OCI-LY7 (cell line): ENCODE data around the gene BTBD2. TPM values are rescaled to one million over a fixed set of nuclear protein-coding genes. Genes with fewer than 3 reads are reported as not detected.

Experiments used
- BruUV-seq: library from RNA; stranded (reverse); fragments of 400-500 nt; replicated peaks from 2 replicates; lab custom pipeline; 2021; lab: Mats Ljungman, UMichigan
- CTCF ChIA-PET: fragments of 300-600 bp; sonication (Branson Sonifier 250); formaldehyde crosslinking; loops from one replicate; lab custom pipeline; 2022; ENCODE audit warnings: antibody characterized with exemption; ENCODE audit not compliant: unreplicated experiment; lab: Charles Lee
- POLR2A ChIA-PET: fragments of 300-600 bp; sonication (Branson Sonifier 250); formaldehyde crosslinking; loops from one replicate; lab custom pipeline; 2022; ENCODE audit warnings: antibody characterized with exemption; lab: Charles Lee
- DNase-seq: peaks from one replicate; pipeline ENCODE4 v3.0.0-alpha.2; 2015; ENCODE audit warnings: low spot score
- H2AFZ ChIP-seq: fragments of 200-600 bp; sonication (generic), shearing (Covaris generic); 2 replicates; pipeline ENCODE4 v1.6.1; 2014; ENCODE audit warnings: mild to moderate bottlenecking, antibody characterized with exemption, low read length, moderate library complexity
- H3K27ac ChIP-seq: fragments of 200-600 bp; sonication (generic); 2 replicates; pipeline ENCODE4 v1.5.1; 2014; ENCODE audit warnings: mixed run types, low read depth, mild to moderate bottlenecking, moderate library complexity, low read length, inconsistent platforms; ENCODE audit not compliant: poor library complexity, severe bottlenecking
- H3K36me3 ChIP-seq: fragments of 200-600 bp; sonication (generic); 2 replicates; pipeline ENCODE4 v1.6.1; 2014; ENCODE audit warnings: mild to moderate bottlenecking, antibody characterized with exemption, low read length, moderate library complexity, mixed read lengths; ENCODE audit not compliant: insufficient read depth
- H3K4me1 ChIP-seq: fragments of 200-600 bp; sonication (generic); 2 replicates; pipeline ENCODE4 v1.5.1; 2014; ENCODE audit warnings: mild to moderate bottlenecking, low read length; ENCODE audit not compliant: insufficient read depth, poor library complexity, severe bottlenecking
- H3K4me2 ChIP-seq: fragments of 200-600 bp; sonication (generic); 2 replicates; pipeline ENCODE4 v1.6.1; 2014; ENCODE audit warnings: mild to moderate bottlenecking, low read length
- H3K4me3 ChIP-seq: fragments of 200-600 bp; sonication (generic); 2 replicates; pipeline ENCODE4 v1.5.1; 2014; ENCODE audit warnings: mild to moderate bottlenecking, low read depth, low read length; ENCODE audit not compliant: poor library complexity, severe bottlenecking
- H3K79me2 ChIP-seq: fragments of 200-600 bp; sonication (generic); 2 replicates; pipeline ENCODE4 v1.6.1; 2016; ENCODE audit warnings: low read depth, mild to moderate bottlenecking, low read length, moderate library complexity, mixed read lengths; ENCODE audit not compliant: insufficient read depth
- H3K9me2 ChIP-seq: fragments of 200-600 bp; sonication (generic); 2 replicates; pipeline ENCODE4 v1.6.1; 2016; ENCODE audit warnings: mild to moderate bottlenecking, low read length, mixed read lengths; ENCODE audit not compliant: insufficient read depth
- H3K9me3 ChIP-seq: fragments of 200-600 bp; sonication (generic); 2 replicates; pipeline ENCODE4 v1.6.1; 2014; ENCODE audit warnings: mild to moderate bottlenecking, mixed run types, low read length, mixed read lengths
- H4K20me1 ChIP-seq: fragments of 200-600 bp; sonication (generic); 2 replicates; pipeline ENCODE4 v1.6.1; 2014; ENCODE audit warnings: mild to moderate bottlenecking, antibody characterized with exemption, low read length, moderate library complexity, mixed read lengths; ENCODE audit not compliant: insufficient read depth
- CTCF ChIP-seq: fragments of 200-600 bp; sonication (generic); conservative IDR thresholded peaks from 2 replicates; pipeline ENCODE4 v1.5.1; 2014; ENCODE audit warnings: mild to moderate bottlenecking, antibody characterized with exemption, low read length, moderate library complexity, mixed read lengths
- EZH2phosphoT487 ChIP-seq: fragments of 200-600 bp; sonication (generic); IDR thresholded peaks from 2 replicates; pipeline ENCODE4 v1.6.1; 2018; ENCODE audit warnings: low read depth, borderline replicate concordance, mild to moderate bottlenecking, mixed run types, antibody characterized with exemption, low read length, moderate library complexity, mixed read lengths
- intact Hi-C: fragments of 100-400 bp; cut with micrococcal nuclease; formaldehyde crosslinking; loops from one replicate; pipeline ENCODE4 v1.10.0; 2022; ENCODE audit not compliant: unreplicated experiment
- total RNA-seq, 2 experiments: library from RNA; depleted of rRNA in 1 of 2; stranded (reverse); fragments of >200 nt in 1 of 2; shearing (Covaris generic) in 1 of 2; gene quantifications; 2 replicates each; pipeline ENCODE4 v1.2.3, GENCODE V29; 2014 to 2022

The BTBD2 gene
- total RNA-seq, 2 experiments from 2014 or later, result 53.9 to 91.6 TPM

- no peak for DNase-seq
- POLR2A ChIA-PET, result no interaction called here
- Histone ChIP-seq H3K4me1 (peaks cover 72% of the 10 kb centered on the region), H2AFZ (no peak overlapping the region), H3K9me2 (no peaks in the 10 kb centered on the region), H3K4me2 (peak overlapping the region; percentile 36; the same call in 1 of the 2 replicates), H3K4me3 (no peak overlapping the region), H3K79me2 (no peaks in the 10 kb centered on the region; the same call in 1 of the 2 replicates), H3K27ac (peak overlapping the region; percentile 71), H3K9me3 (no peaks in the 10 kb centered on the region), H3K36me3 (no peaks in the 10 kb centered on the region), H4K20me1 (no peaks in the 10 kb centered on the region)
- CTCF ChIA-PET, result interaction anchor here (0.6 kb wide), 1 partner anchor 31 kb away, joined by 3 read pairs; no protein-coding TSS in a partner anchor
- TF ChIP-seq EZH2phosphoT487 (no peak), CTCF (no peak)
- BruUV-seq, result no TSS peak
- intact Hi-C loops, result no loop called here
Observed at GRCh38 chr19:2056837-2057192, 41.3 kb upstream of the BTBD2 start.

GRCh38 chr19:2055931-2056836 is 40.7 kb upstream of the BTBD2 start:
- POLR2A ChIA-PET, result no interaction called here

More at GRCh38 chr19:2055931-2056836, 40.7 kb upstream of the BTBD2 start:
- BruUV-seq, result no TSS peak
- Histone ChIP-seq H2AFZ (peak overlapping the region; percentile 45; the same call in 1 of the 2 replicates), H3K4me2 (peak overlapping the region; percentile 61), H3K4me1 (peaks cover 78% of the 10 kb centered on the region), H3K9me3 (no peaks in the 10 kb centered on the region), H3K79me2 (no peaks in the 10 kb centered on the region; the same call in 1 of the 2 replicates), H3K9me2 (no peaks in the 10 kb centered on the region), H3K36me3 (no peaks in the 10 kb centered on the region), H3K27ac (peak overlapping the region; percentile 71), H4K20me1 (no peaks in the 10 kb centered on the region), H3K4me3 (peak overlapping the region; percentile 32)
- DNase-seq, result peak; percentile 57
- intact Hi-C loops, result no loop called here
- TF ChIP-seq EZH2phosphoT487, result no peak
- TF ChIP-seq CTCF, result 0 out of 2 replicates have a peak, but pooled peaks have one; percentile 25
- CTCF ChIA-PET, result interaction anchor here (0.6 kb wide), 1 partner anchor 31 kb away, joined by 3 read pairs; no protein-coding TSS in a partner anchor
